Measurements from ENCODE around the gene SRP14. TPM values are rescaled to one million over a fixed set of nuclear protein-coding genes. Genes with fewer than 3 reads are reported as not detected.

SRP14 gene
- total RNA-seq, 1 experiment from 2014 or later, result 200 TPM

GRCh38 chr15:40040770-40041169 lies 1.8 kb upstream of the SRP14 start:
- no peak overlapping the region for H3K4ac ChIP-seq (ENCODE audit: low read depth, low read length)
- peaks cover 5% of the 10 kb centered on the region; the same call in 1 of the 2 replicates for H3K4me1 ChIP-seq (ENCODE audit: insufficient read depth, low read length)
- no peak overlapping the region for H3K27ac ChIP-seq (ENCODE audit: insufficient read length, low read depth, low read length)
- H3K23me2 ChIP-seq (ENCODE audit: insufficient read length, low read depth, low read length, poor library complexity, severe bottlenecking), result peaks cover 3% of the 10 kb centered on the region
- TF ChIP-seq CTCF (conservative IDR thresholded peaks at IDR 0.05), result no peak
- H3K14ac ChIP-seq (ENCODE audit: insufficient read depth, low read length), result no peak overlapping the region
- Mint-ChIP-seq H3K27ac (no peak overlapping the region), H3K27me3 (ENCODE audit: low read depth) (no peaks in the 10 kb centered on the region), H3K4me3 (peak overlapping the region in 1 of 2 experiments; percentile 10; a peak in 1 of 5 replicates), H3K4me1 (peaks cover 35 to 36% of the 10 kb centered on the region in 2 experiments), H3K9me3 (no peaks in the 10 kb centered on the region), H3K36me3 (ENCODE audit: insufficient read depth in 1 of 3, low read depth in 3 of 3) (peaks cover 9 to 27% (median 25%) of the 10 kb centered on the region in 3 experiments; a peak in 6 of 7 replicates)
- H2BK5ac ChIP-seq (ENCODE audit: insufficient read length, low read length), result no peak overlapping the region
- H2AFZ ChIP-seq (ENCODE audit: low read length), result no peak overlapping the region
- no peak overlapping the region for H3T11ph ChIP-seq (ENCODE audit: low read length)
- H2BK20ac ChIP-seq (ENCODE audit: low read depth, low read length, poor library complexity, severe bottlenecking), result no peak overlapping the region
- WGBS (ENCODE audit: extremely low coverage, insufficient read length, low lambda C conversion rate), result no CpG with 5 or more reads among the region's 3 CpGs
- H2BK120ac ChIP-seq (ENCODE audit: low read depth, low read length, poor library complexity, severe bottlenecking), result no peak overlapping the region
- no peaks in the 10 kb centered on the region for H4K20me1 ChIP-seq (ENCODE audit: control insufficient read depth, insufficient read depth, insufficient read length)
- no peak overlapping the region for H3K18ac ChIP-seq (ENCODE audit: insufficient read length, low read depth, low read length)
- no peaks in the 10 kb centered on the region for H3K9me3 ChIP-seq (ENCODE audit: control insufficient read depth, low read depth, low read length)
- no peak overlapping the region for H4K5ac ChIP-seq (ENCODE audit: insufficient read length, low read depth, low read length)
- no peak overlapping the region for H3K23ac ChIP-seq (ENCODE audit: insufficient read length, low read depth, low read length)
- H3K79me1 ChIP-seq (ENCODE audit: insufficient read depth, low read depth, low read length, poor library complexity, severe bottlenecking), result no peaks in the 10 kb centered on the region
- H2AK5ac ChIP-seq (ENCODE audit: insufficient read length, low read length), result no peak overlapping the region
- H4K91ac ChIP-seq (ENCODE audit: insufficient read length, low read depth, low read length), result no peak overlapping the region
- H3K9ac ChIP-seq (ENCODE audit: extremely low read depth, insufficient read length, low read length), result no peak overlapping the region
- H3K27me3 ChIP-seq (ENCODE audit: insufficient read depth, low read length), result no peaks in the 10 kb centered on the region
- peaks cover 5% of the 10 kb centered on the region; the same call in 1 of the 2 replicates for H3K79me2 ChIP-seq (ENCODE audit: insufficient read depth, low read length)
- H3K56ac ChIP-seq (ENCODE audit: insufficient read length, low read depth, low read length), result no peak overlapping the region
- H4K8ac ChIP-seq (replicated peaks; ENCODE audit: insufficient read length, low read depth, low read length), result no peak overlapping the region
- H2BK15ac ChIP-seq (ENCODE audit: low read depth, low read length), result no peak overlapping the region
- no peak overlapping the region for H3K4me2 ChIP-seq (ENCODE audit: insufficient read depth, insufficient read length, low read length)
- H2BK12ac ChIP-seq (ENCODE audit: insufficient read length, low read depth, low read length), result no peak overlapping the region
- no peak for DNase-seq
